GM21390 (cell line): ENCODE results near the gene RAPGEF5.
"Not testable (repeated sequence)": the region's sequence is repeated elsewhere in the genome, so short reads cannot be mapped to it uniquely, and the experiment has no call there.

Experiments
- ATAC-seq: cut with Tn5 transposase; IDR thresholded peaks from one replicate; pipeline ENCODE4 v1.9.1; 2021; ENCODE audit not compliant: unreplicated experiment

Gene RAPGEF5

DNA sequence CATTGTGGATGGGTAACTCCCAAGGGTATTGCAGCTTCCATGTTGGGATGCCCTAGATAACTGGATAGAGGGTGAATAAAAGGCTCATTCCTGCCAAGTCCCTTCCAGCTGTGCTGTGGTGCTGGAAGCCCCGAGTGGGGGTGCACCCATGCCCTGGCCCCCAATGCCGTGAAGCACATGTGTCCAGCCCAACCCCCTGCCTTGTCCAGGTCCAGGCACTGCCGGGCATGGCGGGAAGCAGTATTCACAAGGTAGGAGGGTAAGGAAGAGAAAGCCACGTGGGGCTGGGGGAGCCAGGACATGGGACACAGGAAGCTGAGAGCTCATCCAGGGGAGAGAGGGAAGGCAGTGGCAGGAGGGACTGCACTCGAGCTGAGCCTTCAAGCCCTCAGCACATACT is 263.0 kb downstream of the RAPGEF5 start:
- ATAC-seq: no peak

- no peak for ATAC-seq
These were observed 264.0 kb downstream of the RAPGEF5 start for GRCh38 chr7:22093001-22093400.

DNA sequence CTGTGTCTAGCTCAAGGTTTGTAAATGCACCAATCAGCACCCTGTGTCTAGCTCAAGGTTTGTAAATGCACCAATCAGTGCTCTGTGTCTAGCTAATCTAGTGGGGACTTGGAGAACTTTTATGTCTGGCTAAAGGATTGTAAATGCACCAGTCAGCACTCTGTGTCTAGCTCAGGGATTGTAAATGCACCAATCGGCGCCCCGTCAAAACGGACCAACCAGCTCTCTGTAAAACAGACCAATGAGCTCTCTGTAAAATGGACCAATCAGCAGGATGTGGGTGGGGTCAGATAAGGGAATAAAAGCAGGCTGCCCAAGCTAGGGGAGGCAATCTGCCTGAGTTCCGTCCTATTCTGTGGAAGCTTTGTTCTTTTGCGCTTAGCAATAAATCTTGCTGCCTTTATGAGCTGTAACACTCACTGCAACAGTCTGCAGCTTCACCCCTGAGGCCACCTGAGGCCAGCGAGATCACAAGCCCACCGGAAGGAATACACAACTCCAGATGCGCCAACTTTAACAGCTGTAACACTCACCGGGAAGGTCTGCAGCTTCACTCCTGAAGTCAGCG is 265.9 kb downstream of the RAPGEF5 start:
- not testable (repeated sequence) for ATAC-seq

DNA sequence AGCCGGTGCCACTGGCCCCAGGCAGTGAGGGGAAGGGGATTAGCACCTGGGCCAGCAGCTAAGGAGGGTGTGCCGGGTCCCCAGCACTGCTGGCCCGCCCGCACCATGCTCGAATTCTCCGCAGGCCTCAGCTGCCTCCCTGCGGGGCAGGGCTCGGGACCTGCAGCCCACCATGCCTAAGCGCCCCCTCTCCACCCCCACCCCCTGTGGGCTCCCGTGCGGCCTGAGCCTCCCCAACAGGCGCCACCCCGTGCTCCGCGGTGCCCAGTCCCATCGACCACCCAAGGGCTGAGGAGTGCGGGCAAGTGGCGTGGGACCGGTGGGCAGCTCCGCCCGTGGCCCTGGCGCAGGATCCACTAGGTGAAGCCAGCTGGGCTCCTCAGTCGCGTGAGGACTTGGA is 266.4 kb downstream of the RAPGEF5 start:
- ATAC-seq: no peak

- ATAC-seq: no peak
These were observed 266.8 kb downstream of the RAPGEF5 start for GRCh38 chr7:22090107-22090506.

DNA sequence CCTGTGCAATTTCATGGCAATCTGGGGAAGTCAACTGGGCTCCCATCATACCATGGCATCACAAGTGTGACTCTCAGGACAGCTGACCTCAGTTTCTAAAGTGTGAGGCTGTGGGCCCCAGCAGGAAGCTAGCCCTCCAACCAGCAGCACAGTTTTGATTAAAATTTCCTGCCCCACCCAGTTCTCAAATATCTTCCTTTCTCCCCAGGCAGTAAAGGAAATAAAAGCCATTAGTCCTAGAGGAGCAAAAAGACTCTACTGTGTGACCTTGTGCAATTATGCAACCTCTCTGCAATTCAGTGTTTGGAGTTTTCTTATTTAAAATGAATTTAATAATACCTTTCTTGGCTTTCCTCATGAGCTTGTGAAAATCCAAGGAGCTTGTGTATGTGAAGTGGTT is 268.1 kb downstream of the RAPGEF5 start:
- no peak for ATAC-seq

DNA sequence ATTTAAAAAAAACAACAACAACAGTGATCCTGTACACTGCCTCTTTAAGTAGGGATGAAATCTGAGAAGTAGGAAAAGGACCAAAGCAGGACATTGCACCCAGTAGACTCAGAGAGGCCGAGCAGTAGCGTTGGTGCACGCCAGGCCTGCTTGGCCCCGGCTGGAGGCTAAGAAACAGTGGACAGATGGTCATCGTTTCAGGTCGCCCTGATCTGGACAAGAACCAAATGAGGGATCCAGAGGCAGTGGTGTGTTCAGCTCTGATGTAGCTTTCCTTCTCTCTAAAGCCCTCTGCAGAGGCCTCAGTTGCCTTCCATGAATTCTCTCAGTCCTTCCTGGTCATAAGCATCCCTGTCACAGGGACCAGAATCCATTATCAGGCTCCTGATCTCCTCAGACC is 269.1 kb downstream of the RAPGEF5 start:
- no peak for ATAC-seq

DNA sequence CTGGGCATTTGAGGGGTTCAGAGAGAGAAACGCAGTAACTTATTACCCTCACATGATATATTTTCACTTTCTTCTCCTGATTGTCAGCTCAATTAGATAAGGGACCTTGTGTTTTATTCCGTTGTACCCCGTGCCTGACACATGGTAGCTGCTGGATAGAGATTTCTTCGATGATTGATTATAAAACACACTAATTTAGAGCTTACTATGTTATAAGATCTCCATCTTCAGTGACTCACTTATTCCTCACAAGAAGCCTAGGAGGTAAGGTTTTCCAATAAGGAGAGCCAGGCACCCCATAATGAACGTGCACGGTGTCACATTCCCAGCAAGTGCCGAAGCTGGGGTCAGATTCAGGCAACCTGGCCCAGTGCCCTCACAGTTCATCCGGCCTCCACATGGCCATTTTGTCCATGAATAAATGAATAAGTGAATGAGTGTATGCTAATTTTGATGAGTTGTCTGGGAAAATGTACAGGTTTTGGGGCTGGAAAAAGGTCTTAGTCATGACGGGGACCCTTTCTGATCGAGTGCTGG is 273.2 kb downstream of the RAPGEF5 start:
- no peak for ATAC-seq

DNA sequence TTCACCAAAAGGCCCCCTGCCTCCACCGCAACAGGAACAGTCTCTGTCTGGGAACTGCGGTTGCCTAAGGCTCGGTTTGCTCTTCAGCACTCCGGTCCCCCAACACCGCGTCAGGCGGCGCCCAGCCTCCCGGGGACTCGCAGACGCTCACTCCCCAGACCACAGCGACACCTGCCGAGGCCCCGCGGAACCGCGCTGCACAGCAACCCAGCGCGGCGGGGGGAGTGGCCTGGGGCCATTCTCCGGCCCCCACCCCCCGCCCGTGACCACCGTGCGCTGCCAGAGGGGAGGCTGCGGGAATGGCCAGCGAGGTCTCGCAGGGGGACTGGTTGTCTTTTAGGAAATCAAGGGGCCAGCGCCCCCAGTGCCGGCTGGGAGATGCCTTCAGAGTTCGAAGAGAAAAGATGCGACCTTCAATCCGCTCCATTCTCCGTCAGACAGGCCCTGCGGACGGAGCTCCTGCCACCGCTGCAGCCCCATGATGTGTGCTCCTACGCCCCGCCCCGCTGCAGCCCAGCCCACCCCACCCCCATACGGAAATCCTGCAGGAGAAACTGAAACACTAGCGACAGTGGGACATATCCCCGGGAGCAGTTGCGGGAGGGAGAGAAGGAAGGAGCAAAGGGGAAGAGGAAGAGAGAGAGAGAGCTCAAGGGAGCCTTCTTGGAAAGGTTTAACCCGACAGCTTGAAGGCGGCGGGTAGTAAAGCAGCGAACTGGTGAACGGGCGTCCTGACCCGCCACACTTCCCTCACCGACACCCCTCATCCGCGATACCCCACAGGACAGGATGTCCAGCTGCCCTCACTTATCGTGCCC is 273.9 kb downstream of the RAPGEF5 start:
- ATAC-seq: peak; percentile 98

DNA sequence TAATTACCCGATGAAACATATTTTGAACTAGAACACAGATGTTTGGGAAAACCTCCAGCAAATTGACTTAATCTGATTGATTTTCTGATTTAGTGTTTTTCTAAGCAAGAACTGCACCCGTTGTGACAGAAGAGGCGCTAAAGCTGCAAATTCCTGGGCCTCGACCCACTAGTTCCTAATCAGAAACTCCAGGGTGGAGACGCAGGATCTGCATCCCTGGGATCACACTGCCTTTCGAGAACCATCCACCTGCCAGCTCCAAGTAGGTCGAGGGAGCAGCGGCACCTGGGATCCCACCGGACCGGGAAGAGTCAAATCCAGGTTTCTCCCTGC is 274.4 kb downstream of the RAPGEF5 start:
- no peak for ATAC-seq

- ATAC-seq: not testable (repeated sequence)
These were observed 276.7 kb downstream of the RAPGEF5 start for GRCh38 chr7:22080219-22080618.

GRCh38 chr7:22078872-22079271 is 278.1 kb downstream of the RAPGEF5 start:
- not testable (repeated sequence) for ATAC-seq

DNA sequence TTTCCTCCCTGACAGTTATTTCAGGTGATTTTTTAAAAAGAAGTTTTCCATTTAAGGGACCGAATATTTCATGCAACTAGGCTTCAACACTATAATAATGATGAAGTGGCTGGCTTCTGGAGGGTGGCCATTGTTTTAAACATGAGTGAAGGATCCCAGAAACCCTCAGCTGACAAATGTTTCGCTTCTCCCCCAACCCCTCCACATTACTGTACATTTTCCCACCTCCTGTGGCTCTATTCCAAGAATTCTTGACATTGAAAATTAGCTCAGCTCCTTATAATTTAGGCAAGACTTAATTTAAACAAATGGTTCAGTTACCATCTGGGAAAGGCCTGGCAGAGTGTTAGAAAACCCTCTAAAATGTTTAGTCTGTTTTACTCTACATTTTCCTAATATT is 281.4 kb downstream of the RAPGEF5 start:
- ATAC-seq: no peak

- ATAC-seq: no peak
These were observed 282.1 kb downstream of the RAPGEF5 start for GRCh38 chr7:22074897-22075296.
